H9 (cell line): Measurements from ENCODE around the gene AK5. TPM values are rescaled to one million over a fixed set of nuclear protein-coding genes. Genes with fewer than 3 reads are reported as not detected.
"Not testable (repeated sequence)": the region's sequence is repeated elsewhere in the genome, so short reads cannot be mapped to it uniquely, and the experiment has no call there.

ENCODE experiments used
- DNase-seq: peaks from one replicate; pipeline ENCODE4 v3.0.0-alpha.2; 2017
- H2AFZ ChIP-seq: one replicate; pipeline ENCODE4 v1.6.1; 2013; ENCODE audit warnings: mild to moderate bottlenecking, low read length, control low read depth, moderate library complexity
- H2AK5ac ChIP-seq: 2 replicates; pipeline ENCODE4 v1.6.1; 2013; ENCODE audit warnings: low read length, control low read depth, mixed read lengths; ENCODE audit not compliant: insufficient read length
- H2BK120ac ChIP-seq: one replicate; pipeline ENCODE4 v1.6.1; 2013; ENCODE audit warnings: low read depth, mild to moderate bottlenecking, low read length, control low read depth, inconsistent platforms; ENCODE audit not compliant: poor library complexity, severe bottlenecking
- H2BK12ac ChIP-seq: 2 replicates; pipeline ENCODE4 v1.6.1; 2013; ENCODE audit warnings: low read length, control low read depth, mixed read lengths, low read depth; ENCODE audit not compliant: insufficient read length
- H2BK15ac ChIP-seq: 2 replicates; pipeline ENCODE4 v1.6.1; 2013; ENCODE audit warnings: low read depth, low read length, control low read depth
- H2BK20ac ChIP-seq: one replicate; pipeline ENCODE4 v1.6.1; 2013; ENCODE audit warnings: low read depth, mild to moderate bottlenecking, low read length, control low read depth, inconsistent platforms; ENCODE audit not compliant: poor library complexity, severe bottlenecking
- H2BK5ac ChIP-seq: 2 replicates; pipeline ENCODE4 v1.6.1; 2013; ENCODE audit warnings: low read length, control low read depth, mixed read lengths; ENCODE audit not compliant: insufficient read length
- H3K14ac ChIP-seq: 2 replicates; pipeline ENCODE4 v1.6.1; 2013; ENCODE audit warnings: low read length, control low read depth; ENCODE audit not compliant: insufficient read depth
- H3K18ac ChIP-seq: 2 replicates; pipeline ENCODE4 v1.6.1; 2013; ENCODE audit warnings: low read depth, mild to moderate bottlenecking, mixed read lengths, low read length, control low read depth; ENCODE audit not compliant: insufficient read length
- H3K23ac ChIP-seq: 2 replicates; pipeline ENCODE4 v1.6.1; 2013; ENCODE audit warnings: low read length, control low read depth, mixed read lengths, low read depth; ENCODE audit not compliant: insufficient read length
- H3K23me2 ChIP-seq: 2 replicates; pipeline ENCODE4 v1.6.1; 2013; ENCODE audit warnings: low read depth, mild to moderate bottlenecking, mixed read lengths, low read length, control low read depth; ENCODE audit not compliant: insufficient read length, poor library complexity, severe bottlenecking
- H3K27ac ChIP-seq: 2 replicates; pipeline ENCODE4 v1.5.1; 2013; ENCODE audit warnings: low read length, control low read depth, mixed read lengths, low read depth; ENCODE audit not compliant: insufficient read length
- H3K27me3 ChIP-seq: 2 replicates; pipeline ENCODE4 v1.6.1; 2013; ENCODE audit warnings: low read length, control low read depth, inconsistent platforms; ENCODE audit not compliant: insufficient read depth
- H3K4ac ChIP-seq: 2 replicates; pipeline ENCODE4 v1.6.1; 2013; ENCODE audit warnings: low read depth, mild to moderate bottlenecking, control low read depth, inconsistent platforms, low read length, moderate library complexity
- H3K4me1 ChIP-seq: 2 replicates; pipeline ENCODE4 v1.6.1; 2013; ENCODE audit warnings: low read length, control low read depth, inconsistent platforms; ENCODE audit not compliant: insufficient read depth
- H3K4me2 ChIP-seq: 2 replicates; pipeline ENCODE4 v1.6.1; 2013; ENCODE audit warnings: low read length, control low read depth, mixed read lengths; ENCODE audit not compliant: insufficient read length, insufficient read depth
- H3K56ac ChIP-seq: 2 replicates; pipeline ENCODE4 v1.6.1; 2013; ENCODE audit warnings: low read depth, mild to moderate bottlenecking, mixed read lengths, low read length, control low read depth; ENCODE audit not compliant: insufficient read length
- H3K79me1 ChIP-seq: 2 replicates; pipeline ENCODE4 v1.6.1; 2013; ENCODE audit warnings: low read depth, mild to moderate bottlenecking, moderate library complexity, low read length, control low read depth, inconsistent platforms; ENCODE audit not compliant: insufficient read depth, poor library complexity, severe bottlenecking
- H3K79me2 ChIP-seq: 2 replicates; pipeline ENCODE4 v1.6.1; 2013; ENCODE audit warnings: low read length, control low read depth, inconsistent platforms; ENCODE audit not compliant: insufficient read depth
- H3K9ac ChIP-seq: 2 replicates; pipeline ENCODE4 v1.6.1; 2013; ENCODE audit warnings: low read length, control low read depth, mixed read lengths; ENCODE audit not compliant: insufficient read length; ENCODE audit errors: extremely low read depth
- H3K9me3 ChIP-seq: one replicate; pipeline ENCODE4 v1.6.1; 2013; ENCODE audit warnings: low read depth, low read length, inconsistent platforms; ENCODE audit not compliant: control insufficient read depth
- H3T11ph ChIP-seq: one replicate; pipeline ENCODE4 v1.6.1; 2013; ENCODE audit warnings: mild to moderate bottlenecking, low read length, control low read depth, inconsistent platforms
- H4K20me1 ChIP-seq: one replicate; pipeline ENCODE4 v1.6.1; 2013; ENCODE audit not compliant: control insufficient read depth, insufficient read length, insufficient read depth
- H4K5ac ChIP-seq: 2 replicates; pipeline ENCODE4 v1.6.1; 2013; ENCODE audit warnings: low read depth, mild to moderate bottlenecking, mixed read lengths, low read length, control low read depth; ENCODE audit not compliant: insufficient read length
- H4K8ac ChIP-seq: replicated peaks from 2 replicates; pipeline ENCODE4 v1.6.1; 2013; ENCODE audit warnings: low read length, control low read depth, mixed read lengths, low read depth; ENCODE audit not compliant: insufficient read length
- H4K91ac ChIP-seq: 2 replicates; pipeline ENCODE4 v1.6.1; 2013; ENCODE audit warnings: low read depth, mild to moderate bottlenecking, moderate library complexity, mixed read lengths, low read length, control low read depth; ENCODE audit not compliant: insufficient read length
- H3K27ac Mint-ChIP-seq, 3 experiments: 2 replicates in 2 of 3; 3 replicates in 1 of 3; pipeline ENCODE4 v1.8.0; 2020 to 2021; ENCODE audit warnings: mixed read lengths in 3 of 3, mild to moderate bottlenecking in 1 of 3, moderate library complexity in 1 of 3
- H3K27me3 Mint-ChIP-seq: 2 replicates; pipeline ENCODE4 v1.8.0; 2021; ENCODE audit warnings: low read depth, mild to moderate bottlenecking, moderate library complexity, mixed read lengths
- H3K36me3 Mint-ChIP-seq, 3 experiments: 2 replicates in 2 of 3; 3 replicates in 1 of 3; pipeline ENCODE4 v1.8.0; 2020 to 2021; ENCODE audit warnings: low read depth in 3 of 3, mixed read lengths in 3 of 3; ENCODE audit not compliant: insufficient read depth in 1 of 3
- H3K4me1 Mint-ChIP-seq, 2 experiments: 2 replicates each; pipeline ENCODE4 v1.8.0; 2020; ENCODE audit warnings: mixed read lengths in 2 of 2
- H3K4me3 Mint-ChIP-seq, 2 experiments: 2 replicates in 1 of 2; 3 replicates in 1 of 2; pipeline ENCODE4 v1.8.0; 2020 to 2021; ENCODE audit warnings: mild to moderate bottlenecking in 2 of 2, mixed read lengths in 2 of 2, moderate library complexity in 1 of 2
- H3K9me3 Mint-ChIP-seq, 2 experiments: 2 replicates in 1 of 2; 3 replicates in 1 of 2; pipeline ENCODE4 v1.8.0; 2020; ENCODE audit warnings: mild to moderate bottlenecking in 2 of 2, mixed read lengths in 2 of 2, moderate library complexity in 1 of 2
- WGBS: extraction: QIAGEN DNeasy Blood & Tissue Kit; methylation state at CpG from one replicate; pipeline ENCODE4 v1.1.7; 2013; ENCODE audit warnings: missing lambda C conversion rate, low lambda C conversion rate, mixed read lengths; ENCODE audit not compliant: insufficient read length; ENCODE audit errors: extremely low coverage; 5-methylcytosine and 5-hydroxymethylcytosine counted together
- total RNA-seq: library from RNA; stranded (reverse); gene quantifications from 2 replicates; pipeline ENCODE4 v1.2.1, GENCODE V29; 2021
- TF ChIP-seq, protein P1 (sequence below): fragments of 200-600 bp; sonication (generic); conservative IDR thresholded peaks from 3 replicates; pipeline ENCODE4 v1.8.0; 2021; ENCODE audit warnings: antibody characterized with exemption, mild to moderate bottlenecking

AK5 gene
- total RNA-seq, 1 experiment from 2014 or later: 2.5 TPM

GRCh38 chr1:77310924-77311323 is 29.1 kb downstream of the AK5 start:
- H4K8ac ChIP-seq: no peak overlapping the region
- no CpG with 5 or more reads among the region's 3 CpGs for WGBS
- no peak overlapping the region for H2AK5ac ChIP-seq
- no peaks in the 10 kb centered on the region for H3K79me1 ChIP-seq
- H3K23me2 ChIP-seq: no peaks in the 10 kb centered on the region
- no peak overlapping the region for H3K14ac ChIP-seq
- no peaks in the 10 kb centered on the region for H3K27me3 Mint-ChIP-seq
- H2BK20ac ChIP-seq: no peak overlapping the region
- peaks cover 0 to 6% of the 10 kb centered on the region in 2 experiments; a peak in 2 of 4 replicates for H3K4me1 Mint-ChIP-seq
- H3K4ac ChIP-seq: no peak overlapping the region
- H3K4me2 ChIP-seq: no peak overlapping the region
- no peak overlapping the region for H2BK5ac ChIP-seq
- H4K91ac ChIP-seq: no peak overlapping the region
- no peak overlapping the region for H3K56ac ChIP-seq
- no peaks in the 10 kb centered on the region for H3K4me1 ChIP-seq
- H4K20me1 ChIP-seq: no peaks in the 10 kb centered on the region
- no peak overlapping the region for H3K27ac ChIP-seq
- no peak overlapping the region for H2BK120ac ChIP-seq
- H3K4me3 Mint-ChIP-seq: no peak overlapping the region
- 0 out of 5 replicates have a peak, but pooled peaks cover 0 to 3% of the 10 kb centered on the region in 2 experiments for H3K9me3 Mint-ChIP-seq
- no peaks in the 10 kb centered on the region for H3K27me3 ChIP-seq
- H3K23ac ChIP-seq: no peak overlapping the region
- TF ChIP-seq, protein P1, sequence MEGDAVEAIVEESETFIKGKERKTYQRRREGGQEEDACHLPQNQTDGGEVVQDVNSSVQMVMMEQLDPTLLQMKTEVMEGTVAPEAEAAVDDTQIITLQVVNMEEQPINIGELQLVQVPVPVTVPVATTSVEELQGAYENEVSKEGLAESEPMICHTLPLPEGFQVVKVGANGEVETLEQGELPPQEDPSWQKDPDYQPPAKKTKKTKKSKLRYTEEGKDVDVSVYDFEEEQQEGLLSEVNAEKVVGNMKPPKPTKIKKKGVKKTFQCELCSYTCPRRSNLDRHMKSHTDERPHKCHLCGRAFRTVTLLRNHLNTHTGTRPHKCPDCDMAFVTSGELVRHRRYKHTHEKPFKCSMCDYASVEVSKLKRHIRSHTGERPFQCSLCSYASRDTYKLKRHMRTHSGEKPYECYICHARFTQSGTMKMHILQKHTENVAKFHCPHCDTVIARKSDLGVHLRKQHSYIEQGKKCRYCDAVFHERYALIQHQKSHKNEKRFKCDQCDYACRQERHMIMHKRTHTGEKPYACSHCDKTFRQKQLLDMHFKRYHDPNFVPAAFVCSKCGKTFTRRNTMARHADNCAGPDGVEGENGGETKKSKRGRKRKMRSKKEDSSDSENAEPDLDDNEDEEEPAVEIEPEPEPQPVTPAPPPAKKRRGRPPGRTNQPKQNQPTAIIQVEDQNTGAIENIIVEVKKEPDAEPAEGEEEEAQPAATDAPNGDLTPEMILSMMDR: no peak
- no peak overlapping the region for H4K5ac ChIP-seq
- H2BK12ac ChIP-seq: no peak overlapping the region
- DNase-seq: no peak
- no peaks in the 10 kb centered on the region for H3K9me3 ChIP-seq
- no peak overlapping the region for H3T11ph ChIP-seq
- H2BK15ac ChIP-seq: no peak overlapping the region
- no peak overlapping the region for H3K27ac Mint-ChIP-seq
- no peaks in the 10 kb centered on the region for H3K36me3 Mint-ChIP-seq
- no peak overlapping the region for H3K9ac ChIP-seq
- H3K79me2 ChIP-seq: no peaks in the 10 kb centered on the region
- no peak overlapping the region for H2AFZ ChIP-seq
- H3K18ac ChIP-seq: no peak overlapping the region

- no CpG with 5 or more reads among the region's 5 CpGs for WGBS
- DNase-seq, H3K27me3 ChIP-seq, H3K9me3 Mint-ChIP-seq, H4K91ac ChIP-seq, H2BK12ac ChIP-seq, H3T11ph ChIP-seq, H3K4me2 ChIP-seq, H3K9ac ChIP-seq, H3K27ac Mint-ChIP-seq, H3K79me2 ChIP-seq, H2BK15ac ChIP-seq, H3K9me3 ChIP-seq, H4K5ac ChIP-seq, H4K20me1 ChIP-seq, H2BK120ac ChIP-seq, H4K8ac ChIP-seq, H3K18ac ChIP-seq, H3K23ac ChIP-seq, H3K4me1 Mint-ChIP-seq, H2BK5ac ChIP-seq, H3K27me3 Mint-ChIP-seq, H3K23me2 ChIP-seq, H3K79me1 ChIP-seq, H3K36me3 Mint-ChIP-seq, H3K27ac ChIP-seq, H3K4me1 ChIP-seq, H2AFZ ChIP-seq, H3K4me3 Mint-ChIP-seq, H3K14ac ChIP-seq, H3K56ac ChIP-seq, H2AK5ac ChIP-seq, H2BK20ac ChIP-seq, H3K4ac ChIP-seq: not testable (repeated sequence)
Measured at GRCh38 chr1:77312364-77312763, 30.5 kb downstream of the AK5 start.
